GM23338 (cell line): ENCODE results near the gene MED12L.

Experiments used
- CTCF ChIP-seq, 2 experiments: fragments of 200-600 bp in 1 of 2; sonication (generic) in 1 of 2; conservative IDR thresholded peaks; 2 replicates each; pipeline versions ENCODE4 v1.5.1 to v1.6.1; 2016 to 2017; ENCODE audit warnings: antibody characterized with exemption in 2 of 2, low read depth in 2 of 2, mild to moderate bottlenecking in 2 of 2, moderate library complexity in 1 of 2
- JUNB ChIP-seq: IDR thresholded peaks from one replicate; pipeline ENCODE4 v1.6.1; 2016; ENCODE audit warnings: antibody characterized with exemption; ENCODE audit not compliant: unreplicated experiment

DNA sequence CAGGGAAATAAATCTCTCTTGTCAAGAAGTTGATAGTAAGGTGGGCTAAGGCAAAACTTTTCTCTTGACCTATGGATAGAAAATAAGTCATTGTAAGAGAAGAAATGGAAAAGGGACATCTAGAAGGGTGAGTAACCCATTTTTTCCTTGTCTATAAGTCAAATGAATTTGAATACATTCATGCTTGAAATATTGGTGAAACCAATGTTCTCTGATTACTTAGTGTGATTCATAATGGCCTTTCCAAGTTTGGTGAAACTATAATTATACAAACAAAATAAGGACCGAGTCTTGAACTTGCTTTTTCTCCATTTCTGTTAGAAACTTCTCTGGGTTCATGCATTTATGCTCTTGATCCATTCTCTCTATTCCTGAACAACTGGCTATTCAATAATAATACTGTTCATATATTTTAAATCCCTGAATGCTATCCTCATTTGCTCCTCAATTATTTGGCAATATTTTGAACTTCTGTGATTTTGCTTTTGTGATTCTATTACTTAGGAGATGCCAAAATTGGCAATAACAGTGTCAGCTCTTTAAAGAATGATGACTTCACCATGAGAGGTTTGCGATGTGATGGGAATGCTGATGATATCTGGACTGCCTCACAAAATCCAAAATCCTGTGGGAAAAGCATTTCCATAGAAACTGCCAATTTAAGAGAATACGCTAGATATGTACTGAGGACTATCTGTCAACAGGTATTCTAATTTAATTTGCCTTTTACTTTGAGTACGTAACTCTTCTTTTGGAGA lies 286.8 kb downstream of the MED12L start:
- TF ChIP-seq CTCF (conservative IDR thresholded peaks at IDR 0.05; ENCODE audit: low read depth in 2 of 2) (no peak), JUNB (no peak)
